ENCODE measurements around the gene NOP10.

Gene NOP10

DNA sequence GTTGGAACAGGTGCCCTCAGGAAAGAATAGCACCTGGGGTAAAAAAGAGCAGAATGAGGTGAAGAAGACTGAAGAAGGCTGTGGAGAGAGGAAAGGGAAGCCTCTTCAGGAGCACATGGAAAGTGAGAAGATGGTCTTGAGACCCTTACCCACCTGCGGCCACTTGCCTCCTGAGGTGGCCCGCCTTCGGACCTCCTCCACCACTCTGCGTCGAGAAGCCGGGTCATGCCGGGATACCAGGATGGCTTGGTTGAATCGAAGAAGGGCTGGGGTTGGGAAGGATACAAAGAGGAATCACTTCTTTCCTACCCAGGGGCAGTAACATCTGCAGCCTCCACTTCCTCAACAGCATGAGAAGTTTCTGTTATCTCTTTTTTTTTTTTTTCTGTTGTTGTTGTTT lies 21.1 kb upstream of the NOP10 start:
- TF ChIP-seq, protein P1, sequence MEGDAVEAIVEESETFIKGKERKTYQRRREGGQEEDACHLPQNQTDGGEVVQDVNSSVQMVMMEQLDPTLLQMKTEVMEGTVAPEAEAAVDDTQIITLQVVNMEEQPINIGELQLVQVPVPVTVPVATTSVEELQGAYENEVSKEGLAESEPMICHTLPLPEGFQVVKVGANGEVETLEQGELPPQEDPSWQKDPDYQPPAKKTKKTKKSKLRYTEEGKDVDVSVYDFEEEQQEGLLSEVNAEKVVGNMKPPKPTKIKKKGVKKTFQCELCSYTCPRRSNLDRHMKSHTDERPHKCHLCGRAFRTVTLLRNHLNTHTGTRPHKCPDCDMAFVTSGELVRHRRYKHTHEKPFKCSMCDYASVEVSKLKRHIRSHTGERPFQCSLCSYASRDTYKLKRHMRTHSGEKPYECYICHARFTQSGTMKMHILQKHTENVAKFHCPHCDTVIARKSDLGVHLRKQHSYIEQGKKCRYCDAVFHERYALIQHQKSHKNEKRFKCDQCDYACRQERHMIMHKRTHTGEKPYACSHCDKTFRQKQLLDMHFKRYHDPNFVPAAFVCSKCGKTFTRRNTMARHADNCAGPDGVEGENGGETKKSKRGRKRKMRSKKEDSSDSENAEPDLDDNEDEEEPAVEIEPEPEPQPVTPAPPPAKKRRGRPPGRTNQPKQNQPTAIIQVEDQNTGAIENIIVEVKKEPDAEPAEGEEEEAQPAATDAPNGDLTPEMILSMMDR (IDR thresholded peaks at IDR 0.05; ENCODE audit: low read depth, low read length, missing control alignments) = no peak
- in situ Hi-C loops (cut with HindIII; ENCODE audit: low sequenced_read_pairs) = no loop called here

GRCh38 chr15:34362047-34362773 lies 19.3 kb upstream of the NOP10 start:
- DNase-seq (ENCODE audit: low read depth) = no peak
- TF ChIP-seq, protein P1 (IDR thresholded peaks at IDR 0.05; ENCODE audit: low read depth, low read length, missing control alignments) = no peak
- in situ Hi-C loops (cut with HindIII; ENCODE audit: low sequenced_read_pairs) = no loop called here
- no peak overlapping the region for H3K4me3 ChIP-seq (ENCODE audit: low read depth, low read length)

More for the DNA sequence above, 21.1 kb upstream of the NOP10 start:
- no peak overlapping the region for H3K4me3 ChIP-seq (ENCODE audit: low read depth, low read length)
- no peak for DNase-seq (ENCODE audit: low read depth)

GRCh38 chr15:34361278-34361677 lies 18.3 kb upstream of the NOP10 start:
- in situ Hi-C loops (cut with HindIII; ENCODE audit: low sequenced_read_pairs) = no loop called here
- TF ChIP-seq, protein P1 (IDR thresholded peaks at IDR 0.05; ENCODE audit: low read depth, low read length, missing control alignments) = no peak
- DNase-seq (ENCODE audit: low read depth) = no peak
- H3K4me3 ChIP-seq (ENCODE audit: low read depth, low read length) = no peak overlapping the region

DNA sequence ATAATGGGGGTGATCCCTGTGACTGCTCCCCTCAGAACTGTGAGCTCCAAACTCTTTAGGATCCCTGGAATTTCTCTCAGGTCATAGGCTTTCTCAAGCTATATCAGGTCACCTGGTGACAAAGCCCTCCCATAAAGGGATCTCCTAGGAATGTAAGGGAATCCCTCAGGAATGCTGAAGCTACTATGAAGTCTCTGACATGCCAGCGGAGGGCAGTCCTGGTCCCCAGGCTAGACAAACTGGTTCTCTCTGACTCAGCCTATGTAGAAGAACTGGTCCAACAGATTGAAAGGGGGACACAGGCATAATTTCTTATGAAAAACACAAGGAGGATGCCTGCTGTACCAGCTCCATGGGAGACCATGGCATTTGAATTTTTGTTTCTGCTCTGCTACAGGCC lies 17.4 kb upstream of the NOP10 start:
- TF ChIP-seq, protein P1 (IDR thresholded peaks at IDR 0.05; ENCODE audit: low read depth, low read length, missing control alignments) = no peak
- in situ Hi-C loops (cut with HindIII; ENCODE audit: low sequenced_read_pairs) = no loop called here
- no peak for DNase-seq (ENCODE audit: low read depth)
- no peak overlapping the region for H3K4me3 ChIP-seq (ENCODE audit: low read depth, low read length)

DNA sequence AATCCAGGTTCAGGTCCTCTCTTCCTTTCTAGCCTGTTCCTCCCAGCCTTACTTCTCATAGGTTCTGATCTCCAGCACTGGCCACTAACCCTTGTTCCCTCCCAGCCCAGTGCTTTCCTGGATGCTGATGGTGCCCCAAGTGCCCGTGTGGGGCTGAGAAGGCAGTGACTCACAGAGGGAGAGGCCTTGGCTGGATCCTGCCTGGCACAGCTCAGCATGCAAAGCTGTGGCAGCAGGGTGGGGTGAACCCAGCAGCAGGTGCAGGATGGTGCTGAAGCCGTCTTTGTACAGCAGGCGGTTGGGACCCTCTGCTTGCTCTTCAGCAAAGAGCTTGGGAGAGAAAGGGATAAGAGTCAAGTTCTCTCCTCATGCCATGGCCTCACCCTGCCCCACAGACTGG lies 16.5 kb upstream of the NOP10 start:
- TF ChIP-seq, protein P1 (IDR thresholded peaks at IDR 0.05; ENCODE audit: low read depth, low read length, missing control alignments) = no peak
- H3K4me3 ChIP-seq (ENCODE audit: low read depth, low read length) = no peak overlapping the region
- in situ Hi-C loops (cut with HindIII; ENCODE audit: low sequenced_read_pairs) = no loop called here
- DNase-seq (ENCODE audit: low read depth) = no peak

DNA sequence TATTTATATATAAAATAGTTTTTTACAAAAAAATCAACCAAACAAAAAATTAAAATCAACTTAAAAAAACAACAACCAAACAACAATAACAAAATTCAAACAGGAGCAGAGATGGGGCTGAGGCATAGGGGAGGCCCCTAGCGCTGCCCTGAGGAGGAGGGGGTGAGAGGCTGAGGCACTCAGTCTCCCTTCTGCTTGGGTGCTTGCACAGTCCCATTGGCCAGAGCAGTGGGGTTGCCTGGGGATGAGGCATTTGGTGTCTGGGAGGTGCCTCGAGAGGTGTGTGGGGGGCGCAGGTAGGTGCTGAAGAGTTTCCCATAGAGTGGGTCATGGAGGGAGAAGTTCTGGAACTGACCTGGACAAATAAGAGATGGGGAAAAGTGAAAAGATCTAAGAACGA lies 16.0 kb upstream of the NOP10 start:
- DNase-seq (ENCODE audit: low read depth) = no peak
- TF ChIP-seq, protein P1 (IDR thresholded peaks at IDR 0.05; ENCODE audit: low read depth, low read length, missing control alignments) = no peak
- in situ Hi-C loops (cut with HindIII; ENCODE audit: low sequenced_read_pairs) = no loop called here
- H3K4me3 ChIP-seq (ENCODE audit: low read depth, low read length) = no peak overlapping the region
